ENCODE measurements around the gene KCNK3. TPM values are rescaled to one million over a fixed set of nuclear protein-coding genes. Genes with fewer than 3 reads are reported as not detected.

The KCNK3 gene
- total and polyA plus RNA-seq, 4 donors = 6.7 to 29.9 (median 20.0) TPM

- H3K27me3 ChIP-seq (ENCODE audit: control insufficient read depth in 3 of 3, insufficient read depth in 3 of 3, low read length in 2 of 3) = peaks cover 3 to 16% (median 5%) of the 10 kb centered on the region in 3 donors
Observed at GRCh38 chr2:26691161-26691560, 1.4 kb upstream of the KCNK3 start.

GRCh38 chr2:26691881-26692278 is 642 bp upstream of the KCNK3 start:
- TF ChIP-seq CTCF (IDR thresholded peaks at IDR 0.05; ENCODE audit: control extremely low read depth, extremely low read depth) = no peak
- ATAC-seq (ENCODE audit: insufficient read depth, low FRiP score) = no peak
- H3K27me3 ChIP-seq (ENCODE audit: control insufficient read depth in 3 of 3, insufficient read depth in 3 of 3, low read length in 2 of 3) = peaks cover 3 to 16% (median 5%) of the 10 kb centered on the region in 3 donors

More at GRCh38 chr2:26691161-26691560, 1.4 kb upstream of the KCNK3 start:
- no peak for TF ChIP-seq CTCF (IDR thresholded peaks at IDR 0.05; ENCODE audit: control extremely low read depth, extremely low read depth)
- ATAC-seq (ENCODE audit: insufficient read depth, low FRiP score) = no peak
- no peak overlapping the region for H3K9ac ChIP-seq (ENCODE audit: insufficient read depth in 1 of 2, low read length in 2 of 2)
- no peak overlapping the region for H3K27ac ChIP-seq (ENCODE audit: low read depth in 1 of 2, low read length in 1 of 2)
- peak; percentile 47 to 69 (median 63) for DNase-seq
- H3K36me3 ChIP-seq (ENCODE audit: control insufficient read depth in 4 of 4, insufficient read depth in 4 of 4, low read length in 4 of 4) = peaks cover 0 to 3% (median 0%) of the 10 kb centered on the region in 4 donors
- no peak overlapping the region for H3K4me3 ChIP-seq
- WGBS, 2 donors = 48 to 52% methylated on average over 3 of the region's 3 CpGs
- peaks cover 0 to 67% (median 36%) of the 10 kb centered on the region in 5 donors for H3K4me1 ChIP-seq (ENCODE audit: control insufficient read depth in 5 of 5, insufficient read depth in 5 of 5, low read length in 5 of 5)
- H3K9me3 ChIP-seq (ENCODE audit: control insufficient read depth in 4 of 4, insufficient read depth in 3 of 4, low read length in 3 of 4) = no peaks in the 10 kb centered on the region

GRCh38 chr2:26692897-26693849 is 651 bp downstream of the KCNK3 start:
- H3K4me1 ChIP-seq (ENCODE audit: control insufficient read depth in 5 of 5, insufficient read depth in 5 of 5, low read length in 5 of 5) = peaks cover 0 to 47% (median 22%) of the 10 kb centered on the region in 5 donors
- H3K27ac ChIP-seq (ENCODE audit: low read depth in 1 of 2, low read length in 1 of 2) = peak overlapping the region in 1 of 2 donors; percentile 43
- ATAC-seq (ENCODE audit: insufficient read depth, low FRiP score) (no peak), DNase-seq (peak in 2 of 3 donors; percentile 21 to 53)
- no peak for TF ChIP-seq CTCF (IDR thresholded peaks at IDR 0.05; ENCODE audit: control extremely low read depth, extremely low read depth)
- WGBS, 2 donors = 5 to 7% methylated on average over 70 to 83 of the region's 83 CpGs
- peaks cover 0 to 5% (median 0%) of the 10 kb centered on the region in 4 donors for H3K36me3 ChIP-seq (ENCODE audit: control insufficient read depth in 4 of 4, insufficient read depth in 4 of 4, low read length in 4 of 4)
- H3K27me3 ChIP-seq (ENCODE audit: control insufficient read depth in 3 of 3, insufficient read depth in 3 of 3, low read length in 2 of 3) = peaks cover 3 to 16% (median 5%) of the 10 kb centered on the region in 3 donors
- no peaks in the 10 kb centered on the region for H3K9me3 ChIP-seq (ENCODE audit: control insufficient read depth in 4 of 4, insufficient read depth in 3 of 4, low read length in 3 of 4)
- H3K4me3 ChIP-seq = peak overlapping the region; percentile 26
- peak overlapping the region in 1 of 2 donors; percentile 59 for H3K9ac ChIP-seq (ENCODE audit: insufficient read depth in 1 of 2, low read length in 2 of 2)

More at GRCh38 chr2:26691881-26692278, 642 bp upstream of the KCNK3 start:
- DNase-seq = peak; percentile 79 to 85 (median 85)
- Histone ChIP-seq H3K27ac (ENCODE audit: low read depth in 1 of 2, low read length in 1 of 2) (no peak overlapping the region), H3K36me3 (ENCODE audit: control insufficient read depth in 4 of 4, insufficient read depth in 4 of 4, low read length in 4 of 4) (peaks cover 0 to 4% (median 0%) of the 10 kb centered on the region in 4 donors), H3K9ac (ENCODE audit: insufficient read depth in 1 of 2, low read length in 2 of 2) (peak overlapping the region in 1 of 2 donors; percentile 66), H3K4me1 (ENCODE audit: control insufficient read depth in 5 of 5, insufficient read depth in 5 of 5, low read length in 5 of 5) (peaks cover 0 to 60% (median 29%) of the 10 kb centered on the region in 5 donors), H3K9me3 (ENCODE audit: control insufficient read depth in 4 of 4, insufficient read depth in 3 of 4, low read length in 3 of 4) (no peaks in the 10 kb centered on the region), H3K4me3 (no peak overlapping the region)
- WGBS, 2 donors = 26 to 28% methylated on average over 6 of the region's 6 CpGs

Data from lung (tissue), 12 donors.